Esophagus muscularis mucosa (tissue), 4 donors: Measurements from ENCODE around the gene LRP8. TPM values are rescaled to one million over a fixed set of nuclear protein-coding genes. Genes with fewer than 3 reads are reported as not detected.

Source experiments
- DNase-seq: peaks from one replicate; pipeline ENCODE4 v3.0.0-alpha.2; 2017; ENCODE audit errors: extremely low spot score
- H3K27ac ChIP-seq, 4 donors: fragments of 200-600 bp; sonication (generic); replicated peaks in 1 of 4; 1 replicate in 3 of 4; 2 replicates in 1 of 4; pipeline ENCODE4 v1.5.1; 2016 to 2019; ENCODE audit warnings: mild to moderate bottlenecking in 1 of 4
- H3K27me3 ChIP-seq, 4 donors: fragments of 200-600 bp; sonication (generic); one replicate each; pipeline versions ENCODE4 v1.5.1 to v1.6.0; 2016 to 2019
- H3K36me3 ChIP-seq, 4 donors: fragments of 200-600 bp; sonication (generic); one replicate each; pipeline ENCODE4 v1.5.1; 2016 to 2019
- H3K4me1 ChIP-seq, 4 donors: fragments of 200-600 bp; sonication (generic); one replicate each; pipeline ENCODE4 v1.5.1; 2016 to 2019
- H3K4me3 ChIP-seq, 4 donors: fragments of 200-600 bp; sonication (generic); 1 replicate in 2 of 4; 2 replicates in 2 of 4; pipeline ENCODE4 v1.5.1; 2016 to 2019; ENCODE audit warnings: mild to moderate bottlenecking in 4 of 4, moderate library complexity in 1 of 4
- H3K9me3 ChIP-seq, 4 donors: fragments of 200-600 bp; sonication (generic); 1 replicate in 3 of 4; 2 replicates in 1 of 4; pipeline ENCODE4 v1.5.1; 2016 to 2019
- EP300 ChIP-seq: sonication (generic); formaldehyde crosslinking; IDR thresholded peaks from one replicate; pipeline ENCODE4 v1.6.1; 2017; ENCODE audit warnings: antibody characterized with exemption
- POLR2A ChIP-seq: fragments of 450-650 bp; IDR thresholded peaks from one replicate; pipeline ENCODE4 v1.6.1; 2017; ENCODE audit warnings: antibody characterized with exemption, moderate library complexity, mild to moderate bottlenecking, low read depth
- POLR2AphosphoS5 ChIP-seq, 2 donors: sonication (generic); formaldehyde crosslinking; IDR thresholded peaks; one replicate each; pipeline ENCODE4 v1.6.1; 2017; ENCODE audit warnings: antibody characterized with exemption in 2 of 2
- WGBS: methylation state at CpG from one replicate; pipeline ENCODE4 v1.1.5; 2018; 5-methylcytosine and 5-hydroxymethylcytosine counted together
- intact Hi-C: fragments of 100-400 bp; cut with DNase I; formaldehyde crosslinking; loops from one replicate; pipeline ENCODE4 v1.15.1; 2023
- total RNA-seq, 4 donors: library from RNA; depleted of rRNA; stranded (reverse); fragments of >200 nt; gene quantifications; one replicate each; pipeline versions ENCODE4 v1.1.0 to v1.2.1, GENCODE V29; 2016
- TF ChIP-seq, protein P1 (sequence below), 3 experiments: fragments of 200-600 bp in 2 of 3; fragments of 450-650 bp in 1 of 3; sonication (generic) in 2 of 3; IDR thresholded peaks; one replicate each; pipeline ENCODE4 v1.5.1; 2017 to 2019; ENCODE audit warnings: antibody characterized with exemption in 3 of 3, mild to moderate bottlenecking in 2 of 3, moderate library complexity in 1 of 3

LRP8 gene
- total RNA-seq, 4 donors from 2014 or later = 0.83 to 6.0 (median 1.9) TPM

DNA sequence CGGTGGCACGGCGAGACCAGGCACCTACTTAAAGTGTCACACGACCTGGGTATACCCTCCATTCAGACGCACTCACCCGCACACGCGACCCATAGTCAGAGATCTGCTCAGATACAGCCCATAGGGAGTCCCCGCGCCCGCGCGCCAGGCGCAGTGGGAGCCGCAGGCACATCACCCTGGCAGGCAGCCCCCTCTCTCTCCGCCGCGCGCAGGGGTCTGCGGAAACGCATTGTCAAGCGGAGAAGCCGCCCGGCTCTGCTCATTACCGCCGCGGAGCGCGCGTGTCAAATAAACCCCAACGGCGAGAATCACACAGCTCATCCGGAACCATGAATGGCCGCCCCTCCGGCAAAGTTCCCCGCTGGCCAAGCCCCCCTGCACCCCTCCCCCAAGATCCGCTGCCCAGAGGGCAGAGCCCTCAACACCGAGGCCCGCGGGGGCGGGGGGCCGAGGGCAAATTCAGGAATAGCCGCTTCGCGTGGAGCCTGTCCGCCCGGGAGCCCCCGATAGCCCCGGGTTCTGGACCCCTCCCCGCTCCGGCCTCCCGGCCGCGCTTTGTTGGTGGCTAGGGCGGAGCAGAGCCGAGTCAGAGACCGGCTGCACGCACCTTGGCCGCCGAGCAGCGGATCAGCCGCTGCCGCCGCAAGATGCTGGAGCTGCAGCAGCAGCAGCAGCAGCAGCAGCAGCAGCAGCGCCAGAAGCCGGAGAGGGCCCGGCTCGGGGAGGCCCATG is 522 bp downstream of the LRP8 start:
- peak overlapping the region; percentile 65 to 86 (median 78) for H3K4me3 ChIP-seq
- H3K9me3 ChIP-seq = no peaks in the 10 kb centered on the region
- no peak for TF ChIP-seq POLR2AphosphoS5 (IDR thresholded peaks at IDR 0.05)
- TF ChIP-seq EP300 = no peak
- TF ChIP-seq, protein P1, sequence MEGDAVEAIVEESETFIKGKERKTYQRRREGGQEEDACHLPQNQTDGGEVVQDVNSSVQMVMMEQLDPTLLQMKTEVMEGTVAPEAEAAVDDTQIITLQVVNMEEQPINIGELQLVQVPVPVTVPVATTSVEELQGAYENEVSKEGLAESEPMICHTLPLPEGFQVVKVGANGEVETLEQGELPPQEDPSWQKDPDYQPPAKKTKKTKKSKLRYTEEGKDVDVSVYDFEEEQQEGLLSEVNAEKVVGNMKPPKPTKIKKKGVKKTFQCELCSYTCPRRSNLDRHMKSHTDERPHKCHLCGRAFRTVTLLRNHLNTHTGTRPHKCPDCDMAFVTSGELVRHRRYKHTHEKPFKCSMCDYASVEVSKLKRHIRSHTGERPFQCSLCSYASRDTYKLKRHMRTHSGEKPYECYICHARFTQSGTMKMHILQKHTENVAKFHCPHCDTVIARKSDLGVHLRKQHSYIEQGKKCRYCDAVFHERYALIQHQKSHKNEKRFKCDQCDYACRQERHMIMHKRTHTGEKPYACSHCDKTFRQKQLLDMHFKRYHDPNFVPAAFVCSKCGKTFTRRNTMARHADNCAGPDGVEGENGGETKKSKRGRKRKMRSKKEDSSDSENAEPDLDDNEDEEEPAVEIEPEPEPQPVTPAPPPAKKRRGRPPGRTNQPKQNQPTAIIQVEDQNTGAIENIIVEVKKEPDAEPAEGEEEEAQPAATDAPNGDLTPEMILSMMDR (IDR thresholded peaks at IDR 0.05) = no peak
- no peak for TF ChIP-seq POLR2A
- no peaks in the 10 kb centered on the region for H3K27me3 ChIP-seq
- peaks cover 17 to 34% (median 30%) of the 10 kb centered on the region in 4 donors for H3K4me1 ChIP-seq
- no peak for DNase-seq
- intact Hi-C loops = no loop called here
- H3K36me3 ChIP-seq = no peaks in the 10 kb centered on the region
- H3K27ac ChIP-seq = peak overlapping the region; percentile 61 to 75 (median 72)
- WGBS = 0% methylated on average over 6 of the region's 68 CpGs

DNA sequence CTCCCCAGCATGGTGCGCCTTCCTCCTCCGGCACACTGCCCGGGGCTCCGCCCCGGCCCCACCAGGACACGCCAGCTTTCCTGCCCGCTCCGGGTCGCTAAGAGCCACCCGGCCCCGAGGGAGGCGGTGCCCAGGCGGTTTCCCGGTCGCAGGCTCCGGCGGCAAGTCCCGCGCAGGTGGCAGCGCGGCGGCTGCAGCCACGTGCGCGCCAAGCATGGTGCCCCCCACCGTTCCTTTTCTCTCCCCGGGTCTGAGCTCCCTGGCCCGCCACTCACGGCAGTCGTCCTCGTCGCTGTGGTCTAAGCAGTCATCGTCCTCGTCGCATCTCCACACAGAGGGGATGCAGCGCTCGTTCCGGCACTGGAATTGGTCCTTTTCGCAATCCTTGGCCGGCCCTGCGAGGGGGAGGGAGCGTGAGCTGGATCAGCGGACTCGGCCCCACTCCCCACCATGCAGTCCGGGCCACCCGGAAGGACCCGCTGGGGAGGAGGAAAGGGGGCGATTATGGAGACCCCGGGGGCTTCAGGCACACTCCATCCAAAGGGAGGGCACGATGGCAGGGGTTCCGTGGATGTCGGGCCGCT is 1.2 kb downstream of the LRP8 start:
- under 1% methylated on average over 38 of the region's 53 CpGs for WGBS
- Histone ChIP-seq H3K4me1 (peaks cover 17 to 34% (median 30%) of the 10 kb centered on the region in 4 donors), H3K27me3 (no peaks in the 10 kb centered on the region), H3K9me3 (no peaks in the 10 kb centered on the region), H3K4me3 (peak overlapping the region; percentile 65 to 86 (median 78)), H3K27ac (peak overlapping the region in 2 of 4 donors; percentile 61 to 76), H3K36me3 (no peaks in the 10 kb centered on the region)
- intact Hi-C loops = no loop called here
- DNase-seq = no peak
- TF ChIP-seq POLR2AphosphoS5 (IDR thresholded peaks at IDR 0.05) (no peak), EP300 (no peak), POLR2A (no peak)
- TF ChIP-seq, protein P1 (IDR thresholded peaks at IDR 0.05) = no peak

DNA sequence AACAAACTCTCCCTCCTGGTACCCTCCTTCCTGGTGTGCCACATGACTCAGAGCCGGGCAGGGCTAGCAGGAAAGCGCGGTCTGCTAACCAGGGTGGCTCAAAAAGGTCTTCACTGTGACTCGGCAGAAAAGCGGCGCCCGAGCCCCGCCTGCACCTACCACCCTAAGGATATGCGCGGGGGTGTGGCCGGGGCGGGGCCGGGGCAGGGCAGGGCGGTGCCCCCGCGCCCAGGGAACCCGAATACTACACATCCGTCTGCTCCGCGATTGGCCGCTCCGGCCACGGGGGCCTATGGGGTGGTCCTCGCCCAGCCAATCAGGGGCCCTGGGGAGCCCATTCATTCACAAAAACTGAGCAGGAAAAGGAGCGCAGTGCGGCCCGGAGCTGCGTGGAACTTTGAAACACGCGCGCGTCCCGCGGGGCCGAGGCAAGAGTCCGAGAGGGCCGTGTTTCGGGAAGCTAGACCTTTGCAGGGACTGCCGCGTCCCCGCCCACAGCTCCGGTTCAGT is 1.7 kb downstream of the LRP8 start:
- under 1% methylated on average over 18 of the region's 42 CpGs for WGBS
- Histone ChIP-seq H3K4me1 (peaks cover 17 to 34% (median 30%) of the 10 kb centered on the region in 4 donors), H3K36me3 (no peaks in the 10 kb centered on the region), H3K27ac (peak overlapping the region in 3 of 4 donors; percentile 36 to 76 (median 61)), H3K9me3 (no peaks in the 10 kb centered on the region), H3K27me3 (no peaks in the 10 kb centered on the region), H3K4me3 (peak overlapping the region; percentile 65 to 86 (median 78))
- DNase-seq = peak; percentile 97
- TF ChIP-seq EP300 (no peak), POLR2AphosphoS5 (IDR thresholded peaks at IDR 0.05) (peak; percentile 31 to 55), POLR2A (peak; percentile 51)
- TF ChIP-seq, protein P1 (IDR thresholded peaks at IDR 0.05) = no peak
- intact Hi-C loops = no loop called here

DNA sequence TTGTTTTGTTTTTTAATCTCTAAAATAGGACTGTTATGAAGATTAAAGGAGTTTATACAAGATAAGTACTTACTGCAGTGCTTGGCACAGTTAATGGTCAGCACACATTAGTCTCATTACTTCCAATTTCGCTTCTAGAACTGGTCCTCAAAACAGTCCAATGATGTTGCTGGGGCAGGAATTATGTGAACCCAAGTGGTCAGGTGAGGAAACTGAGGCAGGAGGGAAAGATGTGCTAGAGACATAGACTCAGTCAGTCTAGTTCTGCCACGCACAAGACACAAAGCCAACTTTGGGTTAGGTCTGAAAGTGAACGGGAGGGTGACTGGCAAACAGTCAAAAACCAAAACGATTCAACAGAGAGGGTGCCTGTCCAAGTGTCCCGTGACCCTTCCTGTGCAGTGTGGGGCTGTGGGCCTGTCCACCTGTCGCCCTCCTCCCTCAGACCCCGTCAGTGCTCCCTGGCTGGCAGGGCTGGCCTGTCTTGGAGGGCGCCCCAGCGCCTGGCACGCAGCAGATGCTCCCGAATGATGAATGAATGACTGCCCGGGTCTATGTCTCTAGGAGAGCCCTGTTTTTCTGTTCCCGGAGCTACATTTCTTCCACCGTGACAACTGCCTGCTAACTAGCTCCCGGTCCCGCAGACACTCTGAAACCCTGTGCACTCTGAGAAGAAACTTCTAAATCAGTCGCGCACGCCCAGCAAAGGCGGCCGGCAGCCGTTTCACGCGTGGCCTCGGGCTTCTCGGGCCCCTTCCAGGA is 2.4 kb downstream of the LRP8 start:
- no peaks in the 10 kb centered on the region for H3K9me3 ChIP-seq
- peaks cover 17 to 34% (median 30%) of the 10 kb centered on the region in 4 donors for H3K4me1 ChIP-seq
- no peak for DNase-seq
- peak overlapping the region; percentile 65 to 86 (median 78) for H3K4me3 ChIP-seq
- H3K27ac ChIP-seq = peak overlapping the region in 3 of 4 donors; percentile 36 to 76 (median 61)
- H3K36me3 ChIP-seq = no peaks in the 10 kb centered on the region
- TF ChIP-seq, protein P1 (IDR thresholded peaks at IDR 0.05) = no peak
- no peak for TF ChIP-seq POLR2AphosphoS5 (IDR thresholded peaks at IDR 0.05)
- no peak for TF ChIP-seq EP300
- TF ChIP-seq POLR2A = no peak
- intact Hi-C loops = no loop called here
- H3K27me3 ChIP-seq = no peaks in the 10 kb centered on the region
- WGBS = 24% methylated on average over 21 of the region's 26 CpGs
